ENCODE measurements around the gene GUCY1A1. TPM values are rescaled to one million over a fixed set of nuclear protein-coding genes. Genes with fewer than 3 reads are reported as not detected.

GUCY1A1 gene
- total RNA-seq, 1 experiment from 2014 or later, result not detected

DNA sequence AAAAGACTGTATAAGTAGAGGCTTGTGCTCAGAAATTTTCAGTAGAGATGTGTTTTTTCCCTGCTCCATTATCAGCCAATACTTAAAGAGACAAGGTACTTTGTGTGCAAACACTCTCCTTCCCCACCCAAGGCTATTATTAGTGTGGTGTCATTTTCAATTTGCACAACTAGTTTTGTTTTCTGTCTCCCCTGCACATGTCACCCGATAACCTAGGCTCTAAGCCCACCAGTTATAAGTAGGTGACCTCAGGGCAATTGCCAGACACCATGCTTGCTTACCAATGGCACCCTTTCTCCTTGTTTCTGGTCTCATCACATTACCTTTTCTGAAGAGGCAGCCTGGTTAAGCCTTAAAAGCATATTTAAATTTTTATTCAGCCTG is 8.0 kb upstream of the GUCY1A1 start:
- ChIA-PET CTCF (no interaction called here), POLR2A (no interaction called here), RAD21 (ENCODE audit: low non-redundant PET in 1 of 2, low total read pairs in 2 of 2, uncharacterized antibody in 2 of 2, unreplicated experiment in 2 of 2) (no interaction called here)
- BruUV-seq (replicated peaks), result no TSS peak
- no peaks in the 10 kb centered on the region for H3K27me3 ChIP-seq (ENCODE audit: insufficient read depth, low read length)
- DNase-seq (ENCODE audit: low read depth, low spot score) (no peak), ATAC-seq (no peak)
- no peaks in the 10 kb centered on the region for H3K9me3 ChIP-seq (ENCODE audit: control insufficient read depth in 1 of 2, insufficient read depth in 1 of 2, low read depth in 1 of 2, low read length in 2 of 2)
- no peak overlapping the region for H3K9ac ChIP-seq (ENCODE audit: low read length)
- no peak for TF ChIP-seq ZNF274 (IDR thresholded peaks at IDR 0.05; ENCODE audit: low read depth, low read length)
- no peak for TF ChIP-seq RAD21 (IDR thresholded peaks at IDR 0.05; ENCODE audit: low read depth)
- TF ChIP-seq, protein P1, sequence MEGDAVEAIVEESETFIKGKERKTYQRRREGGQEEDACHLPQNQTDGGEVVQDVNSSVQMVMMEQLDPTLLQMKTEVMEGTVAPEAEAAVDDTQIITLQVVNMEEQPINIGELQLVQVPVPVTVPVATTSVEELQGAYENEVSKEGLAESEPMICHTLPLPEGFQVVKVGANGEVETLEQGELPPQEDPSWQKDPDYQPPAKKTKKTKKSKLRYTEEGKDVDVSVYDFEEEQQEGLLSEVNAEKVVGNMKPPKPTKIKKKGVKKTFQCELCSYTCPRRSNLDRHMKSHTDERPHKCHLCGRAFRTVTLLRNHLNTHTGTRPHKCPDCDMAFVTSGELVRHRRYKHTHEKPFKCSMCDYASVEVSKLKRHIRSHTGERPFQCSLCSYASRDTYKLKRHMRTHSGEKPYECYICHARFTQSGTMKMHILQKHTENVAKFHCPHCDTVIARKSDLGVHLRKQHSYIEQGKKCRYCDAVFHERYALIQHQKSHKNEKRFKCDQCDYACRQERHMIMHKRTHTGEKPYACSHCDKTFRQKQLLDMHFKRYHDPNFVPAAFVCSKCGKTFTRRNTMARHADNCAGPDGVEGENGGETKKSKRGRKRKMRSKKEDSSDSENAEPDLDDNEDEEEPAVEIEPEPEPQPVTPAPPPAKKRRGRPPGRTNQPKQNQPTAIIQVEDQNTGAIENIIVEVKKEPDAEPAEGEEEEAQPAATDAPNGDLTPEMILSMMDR (IDR thresholded peaks at IDR 0.05 in 2 of 3, conservative IDR thresholded peaks at IDR 0.05 in 1 of 3; ENCODE audit: borderline replicate concordance in 1 of 3, insufficient read depth in 1 of 3, low read depth in 2 of 3, low read length in 2 of 3), result no peak
- TF ChIP-seq CBX3 (IDR thresholded peaks at IDR 0.05; ENCODE audit: low read depth), result no peak
- no peak for TF ChIP-seq EZH2phosphoT487 (IDR thresholded peaks at IDR 0.05; ENCODE audit: borderline replicate concordance)
- TF ChIP-seq EGR1 (IDR thresholded peaks at IDR 0.05; ENCODE audit: low read depth), result no peak
- TF ChIP-seq POLR2A (IDR thresholded peaks at IDR 0.05; ENCODE audit: borderline replicate concordance, extremely low read depth, insufficient read depth, insufficient read length), result no peak
- TF ChIP-seq JUND (IDR thresholded peaks at IDR 0.05), result no peak
- TF ChIP-seq FOSL1 (IDR thresholded peaks at IDR 0.05; ENCODE audit: low read depth), result no peak
- TF ChIP-seq CEBPB (IDR thresholded peaks at IDR 0.05; ENCODE audit: low read depth), result no peak
- H3K4me3 ChIP-seq (replicated peaks in 1 of 2; ENCODE audit: low read depth in 1 of 2, low read length in 2 of 2), result no peak overlapping the region
- H3K36me3 ChIP-seq (ENCODE audit: control insufficient read depth in 1 of 2, insufficient read depth in 2 of 2, low read length in 2 of 2), result no peaks in the 10 kb centered on the region
- H4K20me1 ChIP-seq (ENCODE audit: insufficient read depth), result no peaks in the 10 kb centered on the region
- no peaks in the 10 kb centered on the region for H3K79me2 ChIP-seq (ENCODE audit: insufficient read depth, low read length)
- H2AFZ ChIP-seq (ENCODE audit: low read depth, low read length, poor library complexity, severe bottlenecking), result no peak overlapping the region
- H3K4me2 ChIP-seq (ENCODE audit: low read length), result no peak overlapping the region
- no peaks in the 10 kb centered on the region for H3K4me1 ChIP-seq (ENCODE audit: control insufficient read depth in 1 of 2, insufficient read depth in 2 of 2, low read length in 2 of 2)
- intact Hi-C loops (cut with micrococcal nuclease), result no loop called here
- H3K9me2 ChIP-seq (ENCODE audit: insufficient read depth), result no peaks in the 10 kb centered on the region
- H3K27ac ChIP-seq (ENCODE audit: low read depth, low read length), result no peak overlapping the region

DNA sequence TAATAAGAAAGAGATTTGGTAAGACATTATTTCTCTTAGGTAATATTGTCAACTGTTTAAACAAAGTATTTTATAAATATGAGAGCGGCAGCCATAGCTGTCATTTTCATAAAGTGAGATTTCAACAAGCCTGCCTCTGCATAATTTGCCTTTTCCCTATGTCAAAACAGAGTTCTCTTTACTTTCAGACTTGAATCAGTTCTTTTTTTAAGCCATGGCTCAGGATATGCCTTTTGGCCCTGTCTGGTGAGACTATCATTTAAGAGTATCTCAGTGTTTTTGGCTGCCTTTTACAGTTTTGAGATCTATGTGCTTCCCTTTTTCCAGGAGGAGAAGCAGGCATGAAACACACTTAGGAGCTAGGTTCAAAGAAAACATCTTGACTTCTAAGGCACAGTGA is 7.5 kb upstream of the GUCY1A1 start:
- Histone ChIP-seq H3K36me3 (ENCODE audit: control insufficient read depth in 1 of 2, insufficient read depth in 2 of 2, low read length in 2 of 2) (no peaks in the 10 kb centered on the region), H2AFZ (ENCODE audit: low read depth, low read length, poor library complexity, severe bottlenecking) (no peak overlapping the region), H3K9me2 (ENCODE audit: insufficient read depth) (no peaks in the 10 kb centered on the region), H3K27ac (ENCODE audit: low read depth, low read length) (no peak overlapping the region), H4K20me1 (ENCODE audit: insufficient read depth) (no peaks in the 10 kb centered on the region), H3K4me2 (ENCODE audit: low read length) (no peak overlapping the region), H3K4me1 (ENCODE audit: control insufficient read depth in 1 of 2, insufficient read depth in 2 of 2, low read length in 2 of 2) (no peaks in the 10 kb centered on the region), H3K9ac (ENCODE audit: low read length) (no peak overlapping the region), H3K79me2 (ENCODE audit: insufficient read depth, low read length) (no peaks in the 10 kb centered on the region), H3K27me3 (ENCODE audit: insufficient read depth, low read length) (no peaks in the 10 kb centered on the region), H3K9me3 (ENCODE audit: control insufficient read depth in 1 of 2, insufficient read depth in 1 of 2, low read depth in 1 of 2, low read length in 2 of 2) (no peaks in the 10 kb centered on the region), H3K4me3 (replicated peaks in 1 of 2; ENCODE audit: low read depth in 1 of 2, low read length in 2 of 2) (no peak overlapping the region)
- intact Hi-C loops (cut with micrococcal nuclease), result no loop called here
- RAD21 ChIA-PET (ENCODE audit: low non-redundant PET in 1 of 2, low total read pairs in 2 of 2, uncharacterized antibody in 2 of 2, unreplicated experiment in 2 of 2), result no interaction called here
- DNase-seq (ENCODE audit: low read depth, low spot score), result no peak
- BruUV-seq (replicated peaks), result no TSS peak
- ATAC-seq, result no peak
- POLR2A ChIA-PET, result no interaction called here
- CTCF ChIA-PET, result no interaction called here
- TF ChIP-seq, protein P1 (IDR thresholded peaks at IDR 0.05 in 2 of 3, conservative IDR thresholded peaks at IDR 0.05 in 1 of 3; ENCODE audit: borderline replicate concordance in 1 of 3, insufficient read depth in 1 of 3, low read depth in 2 of 3, low read length in 2 of 3), result no peak
- TF ChIP-seq, protein P2, sequence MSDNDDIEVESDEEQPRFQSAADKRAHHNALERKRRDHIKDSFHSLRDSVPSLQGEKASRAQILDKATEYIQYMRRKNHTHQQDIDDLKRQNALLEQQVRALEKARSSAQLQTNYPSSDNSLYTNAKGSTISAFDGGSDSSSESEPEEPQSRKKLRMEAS (IDR thresholded peaks at IDR 0.05), result no peak
- TF ChIP-seq POLR2A (IDR thresholded peaks at IDR 0.05; ENCODE audit: borderline replicate concordance, extremely low read depth, insufficient read depth, insufficient read length) (no peak), ZFX (IDR thresholded peaks at IDR 0.05) (no peak), ZNF274 (IDR thresholded peaks at IDR 0.05; ENCODE audit: low read depth, low read length) (no peak), POLR2AphosphoS5 (IDR thresholded peaks at IDR 0.05; ENCODE audit: low read depth, low read length) (no peak)
- TF ChIP-seq, protein P3, sequence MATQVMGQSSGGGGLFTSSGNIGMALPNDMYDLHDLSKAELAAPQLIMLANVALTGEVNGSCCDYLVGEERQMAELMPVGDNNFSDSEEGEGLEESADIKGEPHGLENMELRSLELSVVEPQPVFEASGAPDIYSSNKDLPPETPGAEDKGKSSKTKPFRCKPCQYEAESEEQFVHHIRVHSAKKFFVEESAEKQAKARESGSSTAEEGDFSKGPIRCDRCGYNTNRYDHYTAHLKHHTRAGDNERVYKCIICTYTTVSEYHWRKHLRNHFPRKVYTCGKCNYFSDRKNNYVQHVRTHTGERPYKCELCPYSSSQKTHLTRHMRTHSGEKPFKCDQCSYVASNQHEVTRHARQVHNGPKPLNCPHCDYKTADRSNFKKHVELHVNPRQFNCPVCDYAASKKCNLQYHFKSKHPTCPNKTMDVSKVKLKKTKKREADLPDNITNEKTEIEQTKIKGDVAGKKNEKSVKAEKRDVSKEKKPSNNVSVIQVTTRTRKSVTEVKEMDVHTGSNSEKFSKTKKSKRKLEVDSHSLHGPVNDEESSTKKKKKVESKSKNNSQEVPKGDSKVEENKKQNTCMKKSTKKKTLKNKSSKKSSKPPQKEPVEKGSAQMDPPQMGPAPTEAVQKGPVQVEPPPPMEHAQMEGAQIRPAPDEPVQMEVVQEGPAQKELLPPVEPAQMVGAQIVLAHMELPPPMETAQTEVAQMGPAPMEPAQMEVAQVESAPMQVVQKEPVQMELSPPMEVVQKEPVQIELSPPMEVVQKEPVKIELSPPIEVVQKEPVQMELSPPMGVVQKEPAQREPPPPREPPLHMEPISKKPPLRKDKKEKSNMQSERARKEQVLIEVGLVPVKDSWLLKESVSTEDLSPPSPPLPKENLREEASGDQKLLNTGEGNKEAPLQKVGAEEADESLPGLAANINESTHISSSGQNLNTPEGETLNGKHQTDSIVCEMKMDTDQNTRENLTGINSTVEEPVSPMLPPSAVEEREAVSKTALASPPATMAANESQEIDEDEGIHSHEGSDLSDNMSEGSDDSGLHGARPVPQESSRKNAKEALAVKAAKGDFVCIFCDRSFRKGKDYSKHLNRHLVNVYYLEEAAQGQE (IDR thresholded peaks at IDR 0.05; ENCODE audit: low read depth), result no peak

Measured in HCT116 (cell line).